IPS-20b (cell line): Measurements from ENCODE around the gene CABP4.

Experiments
- H3K27ac ChIP-seq: one replicate; pipeline ENCODE4 v1.5.1; 2013; ENCODE audit warnings: low read length
- H3K27me3 ChIP-seq: 2 replicates; pipeline ENCODE4 v1.6.1; 2013; ENCODE audit warnings: mild to moderate bottlenecking, low read length, inconsistent platforms; ENCODE audit not compliant: insufficient read depth
- H3K36me3 ChIP-seq: 2 replicates; pipeline ENCODE4 v1.6.1; 2013; ENCODE audit warnings: low read depth, mild to moderate bottlenecking, inconsistent platforms, low read length, moderate library complexity; ENCODE audit not compliant: insufficient read depth
- H3K4me1 ChIP-seq: 2 replicates; pipeline ENCODE4 v1.6.1; 2013; ENCODE audit warnings: mild to moderate bottlenecking, control low read depth, inconsistent platforms, low read length, moderate library complexity; ENCODE audit not compliant: insufficient read depth
- H3K4me3 ChIP-seq: 2 replicates; pipeline ENCODE4 v1.5.1; 2013; ENCODE audit warnings: mild to moderate bottlenecking, low read length, inconsistent platforms
- H3K9ac ChIP-seq: 2 replicates; pipeline ENCODE4 v1.6.1; 2013; ENCODE audit warnings: low read depth, mild to moderate bottlenecking, inconsistent platforms, low read length, moderate library complexity
- H3K9me3 ChIP-seq: 2 replicates; pipeline ENCODE4 v1.6.1; 2013; ENCODE audit warnings: mild to moderate bottlenecking, low read depth, low read length, inconsistent platforms; ENCODE audit not compliant: insufficient read depth

Gene CABP4

DNA sequence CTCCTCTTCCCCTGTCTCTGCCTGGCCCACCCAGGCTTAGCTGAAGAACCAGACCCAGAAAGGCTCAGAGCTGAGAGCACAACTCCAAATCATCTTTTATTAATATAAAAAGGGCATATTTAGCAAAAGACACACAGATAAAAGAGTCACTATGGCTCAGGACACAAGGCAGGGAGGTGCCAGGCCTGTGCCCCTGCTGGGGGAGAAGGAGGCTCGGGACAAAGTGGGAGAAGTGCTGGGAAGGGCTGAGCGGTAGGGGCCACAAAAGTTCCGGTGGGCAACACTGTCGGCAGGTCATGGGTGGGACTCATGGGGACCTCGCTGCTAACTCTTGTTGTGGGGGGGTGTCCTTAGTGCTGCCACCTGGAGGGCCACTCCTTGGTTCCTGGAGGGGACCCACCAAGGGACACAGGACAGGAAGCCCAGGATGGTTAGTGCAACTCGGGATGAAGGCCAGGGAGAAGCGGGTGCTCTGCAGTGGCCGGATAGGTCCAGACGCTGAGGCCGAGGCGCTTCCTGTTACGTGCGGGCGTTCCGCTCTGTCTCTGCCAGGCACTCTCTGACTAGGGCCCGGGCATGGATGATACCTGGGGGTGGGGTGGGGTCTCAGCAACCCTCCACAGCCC is 51.4 kb downstream of the CABP4 start:
- H3K9ac ChIP-seq, result no peak overlapping the region
- no peaks in the 10 kb centered on the region for H3K9me3 ChIP-seq
- H3K27me3 ChIP-seq, result peaks cover 14% of the 10 kb centered on the region
- no peak overlapping the region for H3K4me3 ChIP-seq
- H3K36me3 ChIP-seq, result 0 out of 2 replicates have a peak, but pooled peaks cover 6% of the 10 kb centered on the region
- H3K4me1 ChIP-seq, result peaks cover 5% of the 10 kb centered on the region; the same call in 1 of the 2 replicates
- no peak overlapping the region for H3K27ac ChIP-seq

DNA sequence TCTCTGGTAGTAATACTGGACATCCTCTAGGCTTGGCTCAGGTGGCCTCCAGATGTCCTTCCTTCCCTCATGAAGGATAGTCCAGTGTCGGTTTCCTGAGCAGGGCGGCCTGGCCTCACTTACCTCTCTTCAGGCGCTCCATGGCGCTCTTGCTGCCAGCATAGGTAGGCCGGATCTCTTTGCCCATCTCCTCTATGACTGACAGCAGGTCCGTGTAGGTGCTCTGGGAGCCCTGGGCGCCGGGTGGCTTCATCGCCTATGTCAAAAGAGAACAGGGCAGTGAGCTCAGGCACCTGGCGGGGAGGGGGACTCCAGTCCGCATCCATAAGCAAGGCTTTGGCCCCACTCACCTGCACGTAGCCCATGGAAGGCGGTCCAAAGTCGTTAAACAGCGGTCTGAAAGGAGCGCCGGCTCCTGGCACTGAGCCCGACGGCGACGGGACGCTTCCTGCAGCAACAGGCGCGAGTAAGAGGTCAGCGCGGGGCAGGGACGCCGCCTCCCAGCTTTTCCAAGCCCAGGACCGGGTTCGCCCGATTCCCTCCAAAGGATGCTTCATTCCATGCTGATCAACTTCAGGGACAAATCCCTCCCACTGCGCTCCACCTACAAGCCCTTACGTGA is 52.2 kb downstream of the CABP4 start:
- 0 out of 2 replicates have a peak, but pooled peaks cover 3% of the 10 kb centered on the region for H3K36me3 ChIP-seq
- H3K27ac ChIP-seq, result peak overlapping the region; percentile 39
- H3K27me3 ChIP-seq, result peaks cover 14% of the 10 kb centered on the region
- H3K4me1 ChIP-seq, result peaks cover 5% of the 10 kb centered on the region; the same call in 1 of the 2 replicates
- no peaks in the 10 kb centered on the region for H3K9me3 ChIP-seq
- H3K4me3 ChIP-seq, result peak overlapping the region; percentile 83
- H3K9ac ChIP-seq, result peak overlapping the region; percentile 67; the same call in 1 of the 2 replicates

DNA sequence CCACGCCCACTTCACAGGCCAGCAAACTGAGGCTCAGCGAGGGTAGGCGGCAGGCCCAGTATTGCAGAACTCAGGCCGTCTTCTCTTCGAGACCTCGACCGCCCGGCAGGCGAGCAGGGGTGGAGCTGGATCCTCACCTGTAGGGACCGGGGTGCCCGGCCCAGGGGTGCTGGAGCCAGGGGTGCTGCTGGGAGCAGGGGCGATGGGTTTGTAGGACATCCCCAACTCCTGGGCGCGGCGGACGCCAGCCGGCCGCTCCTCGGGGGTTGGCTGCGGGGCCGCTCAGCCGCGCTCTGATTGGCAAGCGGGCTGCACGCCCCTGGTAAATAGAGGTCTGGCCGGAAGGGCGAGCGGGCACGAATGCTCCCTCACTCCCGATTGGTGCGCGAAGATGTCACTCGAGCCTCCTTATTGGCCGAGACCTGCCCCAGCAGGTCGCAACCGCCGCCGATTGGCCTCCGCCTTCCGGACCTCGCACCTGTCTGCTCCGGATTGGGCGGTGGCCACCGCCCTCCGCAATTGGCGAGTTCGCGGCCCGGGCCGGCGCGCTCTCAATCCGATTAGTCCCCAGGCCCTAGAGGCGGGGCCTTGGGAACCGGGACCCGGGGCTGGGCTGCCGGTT is 52.8 kb downstream of the CABP4 start, which contains the start of gene CDK2AP2:
Gene CDK2AP2 (minus strand): TSS at position 299 of the 622 bp plus-strand sequence. CDS start 80 bp downstream, at position 219.
- Histone ChIP-seq H3K9ac (peak within 1 kb of the TSS; percentile 86; the same call in 1 of the 2 replicates), H3K4me3 (peak within 1 kb of the TSS; percentile 91), H3K27me3 (peaks cover 14% of the 10 kb centered on the region), H3K4me1 (peaks cover 5% of the 10 kb centered on the region; the same call in 1 of the 2 replicates), H3K9me3 (no peaks in the 10 kb centered on the region), H3K36me3 (0 out of 2 replicates have a peak, but pooled peaks cover 3% of the 10 kb centered on the region), H3K27ac (peak within 1 kb of the TSS; percentile 90)

DNA sequence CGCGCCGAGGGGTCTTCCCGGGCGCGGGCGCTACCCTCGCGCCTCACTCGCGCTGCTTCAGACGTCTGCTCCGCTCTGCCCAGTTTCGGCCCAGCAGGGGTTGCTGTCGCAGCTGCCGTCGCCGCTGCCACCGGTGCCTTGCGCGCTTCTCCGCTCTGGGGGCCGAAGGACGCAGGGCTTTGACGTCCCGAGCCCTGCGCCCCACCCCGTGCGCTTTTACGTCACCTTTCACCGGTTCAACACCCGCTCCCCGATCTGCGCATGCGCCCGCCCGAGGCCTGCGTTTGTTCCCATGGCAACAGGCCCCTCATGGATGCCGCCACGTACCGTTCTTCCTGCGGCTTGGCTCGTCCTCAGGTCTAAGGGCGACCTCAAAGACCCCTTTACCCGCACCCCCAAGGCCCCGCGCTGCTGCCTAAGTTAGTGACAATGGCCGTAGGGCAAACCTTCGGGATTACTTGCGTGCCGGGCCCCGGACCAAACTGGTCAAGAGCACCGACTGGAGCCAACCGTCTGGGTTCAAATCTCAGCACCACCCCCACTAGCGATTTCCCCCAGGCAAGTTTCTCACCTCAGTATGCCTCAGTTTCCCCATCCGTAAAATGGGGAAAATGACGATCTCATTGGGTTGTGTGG is 53.5 kb downstream of the CABP4 start:
- H3K9ac ChIP-seq, result peak overlapping the region; percentile 86; the same call in 1 of the 2 replicates
- H3K4me3 ChIP-seq, result peak overlapping the region; percentile 91
- peaks cover 5% of the 10 kb centered on the region; the same call in 1 of the 2 replicates for H3K4me1 ChIP-seq
- H3K27me3 ChIP-seq, result peaks cover 7% of the 10 kb centered on the region; the same call in 1 of the 2 replicates
- no peaks in the 10 kb centered on the region for H3K9me3 ChIP-seq
- peak overlapping the region; percentile 90 for H3K27ac ChIP-seq
- H3K36me3 ChIP-seq, result 0 out of 2 replicates have a peak, but pooled peaks cover 3% of the 10 kb centered on the region

DNA sequence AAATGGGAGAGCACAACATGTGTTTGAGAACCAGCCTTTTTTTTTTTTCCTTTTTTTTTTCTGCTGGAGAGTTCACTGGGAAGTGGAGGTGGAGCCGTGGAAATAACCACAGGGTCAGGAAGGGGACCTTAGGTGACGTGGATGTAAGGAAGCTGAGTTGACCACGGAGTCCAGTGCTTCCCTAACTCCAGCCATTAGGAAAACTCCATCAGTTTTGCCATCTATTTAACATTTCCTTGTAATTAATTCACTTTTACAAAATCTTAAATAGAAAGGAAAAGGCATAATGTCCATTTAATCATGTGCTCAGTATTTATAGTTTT is 54.8 kb downstream of the CABP4 start:
- H3K36me3 ChIP-seq, result 0 out of 2 replicates have a peak, but pooled peaks cover 3% of the 10 kb centered on the region
- H3K27me3 ChIP-seq, result peaks cover 9% of the 10 kb centered on the region; the same call in 1 of the 2 replicates
- H3K9ac ChIP-seq, result no peak overlapping the region
- H3K4me1 ChIP-seq, result peaks cover 5% of the 10 kb centered on the region; the same call in 1 of the 2 replicates
- H3K27ac ChIP-seq, result no peak overlapping the region
- H3K9me3 ChIP-seq, result no peaks in the 10 kb centered on the region
- no peak overlapping the region for H3K4me3 ChIP-seq
